HepG2 (cell line): ENCODE results near the gene TEAD4. TPM values are rescaled to one million over a fixed set of nuclear protein-coding genes. Genes with fewer than 3 reads are reported as not detected.

ENCODE experiments used
- CHD2 ChIP-seq: IDR thresholded peaks from 2 replicates; pipeline ENCODE4 v1.6.1; 2011; ENCODE audit warnings: low read depth, low read length, improper control_type of control experiment
- DMTF1 ChIP-seq: sonication (generic); formaldehyde crosslinking; IDR thresholded peaks from 2 replicates; pipeline ENCODE4 v1.4.0; 2020; ENCODE audit warnings: mild to moderate bottlenecking, missing genetic modification reagents
- FOXK1 ChIP-seq: sonication (generic); formaldehyde crosslinking; IDR thresholded peaks from 2 replicates; pipeline ENCODE4 v1.4.0; 2020; ENCODE audit warnings: low read depth, missing genetic modification reagents, borderline replicate concordance
- GABPB1 ChIP-seq: IDR thresholded peaks from 2 replicates; pipeline ENCODE4 v1.6.1; 2016; ENCODE audit warnings: mild to moderate bottlenecking, missing genetic modification reagents, moderate library complexity, missing compliant biosample characterization
- GZF1 ChIP-seq: sonication (generic); formaldehyde crosslinking; IDR thresholded peaks from 2 replicates; pipeline ENCODE4 v1.5.1; 2020; ENCODE audit warnings: mild to moderate bottlenecking, missing genetic modification reagents
- JDP2 ChIP-seq: sonication (generic); formaldehyde crosslinking; IDR thresholded peaks from 2 replicates; pipeline ENCODE4 v1.8.1; 2022; ENCODE audit warnings: missing genetic modification reagents, borderline replicate concordance
- NAIF1 ChIP-seq: sonication (generic); formaldehyde crosslinking; IDR thresholded peaks from 2 replicates; pipeline ENCODE4 v1.5.0; 2020; ENCODE audit warnings: mild to moderate bottlenecking, missing genetic modification reagents, borderline replicate concordance
- NPAS2 ChIP-seq: sonication (generic); formaldehyde crosslinking; IDR thresholded peaks from 2 replicates; pipeline ENCODE4 v1.8.0; 2022; ENCODE audit warnings: mild to moderate bottlenecking, missing genetic modification reagents, borderline replicate concordance
- SIN3B ChIP-seq: fragments of 150-350 bp; IDR thresholded peaks from 2 replicates; pipeline ENCODE4 v1.6.1; 2014; ENCODE audit warnings: low read length
- SMARCE1 ChIP-seq: fragments of 450-650 bp; IDR thresholded peaks from 2 replicates; pipeline ENCODE4 v1.6.1; 2017; ENCODE audit warnings: borderline replicate concordance
- SRSF9 ChIP-seq: fragments of 200-400 bp; formaldehyde crosslinking; IDR thresholded peaks from 2 replicates; pipeline ENCODE4 v1.6.1; 2018; ENCODE audit warnings: borderline replicate concordance, mild to moderate bottlenecking, low read depth, low read length; ENCODE audit not compliant: insufficient read depth, poor library complexity, severe bottlenecking
- ZNF326 ChIP-seq: sonication (generic); formaldehyde crosslinking; IDR thresholded peaks from 2 replicates; pipeline ENCODE4 v1.4.0; 2020; ENCODE audit warnings: missing genetic modification reagents, borderline replicate concordance
- ZNF382 ChIP-seq: sonication (generic); formaldehyde crosslinking; IDR thresholded peaks from 2 replicates; pipeline ENCODE4 v1.5.0; 2020; ENCODE audit warnings: missing genetic modification reagents, mild to moderate bottlenecking, borderline replicate concordance
- ZNF446 ChIP-seq: sonication (generic); formaldehyde crosslinking; IDR thresholded peaks from 2 replicates; pipeline ENCODE4 v1.5.0; 2020; ENCODE audit warnings: mild to moderate bottlenecking, missing genetic modification reagents
- ZNF484 ChIP-seq: sonication (generic); formaldehyde crosslinking; IDR thresholded peaks from 2 replicates; pipeline ENCODE4 v1.5.1; 2020; ENCODE audit warnings: mild to moderate bottlenecking, low read depth, missing genetic modification reagents, borderline replicate concordance
- ZNF567 ChIP-seq: sonication (generic); formaldehyde crosslinking; IDR thresholded peaks from 2 replicates; pipeline ENCODE4 v1.8.1; 2023; ENCODE audit warnings: mild to moderate bottlenecking, missing genetic modification reagents, borderline replicate concordance
- ZNF7 ChIP-seq: IDR thresholded peaks from 2 replicates; pipeline ENCODE4 v1.6.1; 2016; ENCODE audit warnings: missing biosample characterization, missing genetic modification reagents
- ZNF777 ChIP-seq: sonication (generic); formaldehyde crosslinking; IDR thresholded peaks from 2 replicates; pipeline ENCODE4 v1.4.0; 2020; ENCODE audit warnings: missing genetic modification reagents
- polyA plus RNA-seq, 8 experiments: library from polyadenylated mRNA; depleted of rRNA in 3 of 8; stranded (reverse) in 7 of 8; unstranded in 1 of 8; fragments of >200 nt; fragmentation: Illumina TruSeq in 4 of 8; extraction: Trizol in 4 of 8; gene quantifications; 2 replicates each; pipeline versions ENCODE4 v1.2.1 to v1.2.3, GENCODE V29; 2011 to 2016; ENCODE audit warnings: low read depth in 4 of 8, missing spikeins in 1 of 8, mixed read lengths in 1 of 8; ENCODE audit not compliant: insufficient read depth in 1 of 8
- total RNA-seq, 5 experiments: library from RNA; depleted of rRNA; stranded (reverse); fragments of >200 nt; fragmentation: Illumina TruSeq; extraction: Trizol; gene quantifications; 2 replicates each; pipeline ENCODE4 v1.2.3, GENCODE V29; 2016; ENCODE audit warnings: low read depth in 1 of 5
- TF ChIP-seq, protein P1 (sequence below): sonication (generic); formaldehyde crosslinking; IDR thresholded peaks from 2 replicates; pipeline ENCODE4 v1.5.1; 2020; ENCODE audit warnings: mild to moderate bottlenecking, moderate library complexity, missing genetic modification reagents
- TF ChIP-seq, protein P2 (sequence below): sonication (generic); formaldehyde crosslinking; IDR thresholded peaks from 2 replicates; pipeline ENCODE4 v1.4.0; 2020; ENCODE audit warnings: missing genetic modification reagents
- TF ChIP-seq, protein P3 (sequence below): sonication (generic); formaldehyde crosslinking; conservative IDR thresholded peaks from 2 replicates; pipeline ENCODE4 v1.4.0; 2020; ENCODE audit warnings: mild to moderate bottlenecking, missing genetic modification reagents, moderate library complexity

Gene TEAD4
- total and polyA plus RNA-seq, 2 of the 13 experiments (the other 11 are each of a cell fraction or from before 2014, with no cell fraction given) = 45.0 to 69.4 TPM

DNA sequence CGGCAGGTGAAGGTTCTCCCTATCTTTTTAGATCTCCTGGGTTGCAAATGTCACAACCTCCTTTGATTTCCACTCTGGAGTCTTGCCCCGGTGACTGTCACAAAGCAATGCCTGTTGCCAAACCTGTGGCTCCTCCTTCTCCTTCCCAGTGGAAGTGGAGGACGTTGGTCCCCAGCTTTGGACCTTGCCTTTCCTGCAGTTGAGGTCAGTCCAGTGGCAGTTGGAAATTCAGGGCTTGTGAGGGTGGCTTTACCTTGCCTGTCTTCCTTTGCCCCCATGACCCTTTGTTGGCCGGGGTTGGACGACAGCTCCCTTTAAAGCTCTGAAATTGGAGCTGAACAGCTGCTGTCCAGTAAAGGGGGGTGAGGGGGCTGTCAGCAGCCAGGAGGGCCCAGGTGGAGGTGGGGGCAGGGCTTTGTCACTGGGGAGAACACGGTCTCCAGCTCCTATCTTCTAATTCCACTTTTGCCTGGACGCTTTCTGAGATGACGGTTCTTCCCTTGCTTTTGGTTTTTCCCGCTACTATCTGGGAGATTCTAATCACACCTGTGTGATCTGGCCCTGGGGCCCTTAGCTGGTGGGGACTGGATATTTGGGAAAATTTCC, 4.1 kb downstream of the TEAD4 start (continued):
- TF ChIP-seq, protein P1, sequence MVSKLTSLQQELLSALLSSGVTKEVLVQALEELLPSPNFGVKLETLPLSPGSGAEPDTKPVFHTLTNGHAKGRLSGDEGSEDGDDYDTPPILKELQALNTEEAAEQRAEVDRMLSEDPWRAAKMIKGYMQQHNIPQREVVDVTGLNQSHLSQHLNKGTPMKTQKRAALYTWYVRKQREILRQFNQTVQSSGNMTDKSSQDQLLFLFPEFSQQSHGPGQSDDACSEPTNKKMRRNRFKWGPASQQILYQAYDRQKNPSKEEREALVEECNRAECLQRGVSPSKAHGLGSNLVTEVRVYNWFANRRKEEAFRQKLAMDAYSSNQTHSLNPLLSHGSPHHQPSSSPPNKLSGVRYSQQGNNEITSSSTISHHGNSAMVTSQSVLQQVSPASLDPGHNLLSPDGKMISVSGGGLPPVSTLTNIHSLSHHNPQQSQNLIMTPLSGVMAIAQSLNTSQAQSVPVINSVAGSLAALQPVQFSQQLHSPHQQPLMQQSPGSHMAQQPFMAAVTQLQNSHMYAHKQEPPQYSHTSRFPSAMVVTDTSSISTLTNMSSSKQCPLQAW = peak; percentile 55; the same call in 1 of the 2 replicates
- TF ChIP-seq ZNF777 (CRISPR knock-in tag) = peak; percentile 39; the same call in 1 of the 2 replicates
- TF ChIP-seq, protein P2, sequence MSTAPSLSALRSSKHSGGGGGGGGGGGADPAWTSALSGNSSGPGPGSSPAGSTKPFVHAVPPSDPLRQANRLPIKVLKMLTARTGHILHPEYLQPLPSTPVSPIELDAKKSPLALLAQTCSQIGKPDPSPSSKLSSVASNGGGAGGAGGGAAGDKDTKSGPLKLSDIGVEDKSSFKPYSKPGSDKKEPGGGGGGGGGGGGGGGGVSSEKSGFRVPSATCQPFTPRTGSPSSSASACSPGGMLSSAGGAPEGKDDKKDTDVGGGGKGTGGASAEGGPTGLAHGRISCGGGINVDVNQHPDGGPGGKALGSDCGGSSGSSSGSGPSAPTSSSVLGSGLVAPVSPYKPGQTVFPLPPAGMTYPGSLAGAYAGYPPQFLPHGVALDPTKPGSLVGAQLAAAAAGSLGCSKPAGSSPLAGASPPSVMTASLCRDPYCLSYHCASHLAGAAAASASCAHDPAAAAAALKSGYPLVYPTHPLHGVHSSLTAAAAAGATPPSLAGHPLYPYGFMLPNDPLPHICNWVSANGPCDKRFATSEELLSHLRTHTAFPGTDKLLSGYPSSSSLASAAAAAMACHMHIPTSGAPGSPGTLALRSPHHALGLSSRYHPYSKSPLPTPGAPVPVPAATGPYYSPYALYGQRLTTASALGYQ (CRISPR knock-in tag) = peak; percentile 52; the same call in 1 of the 2 replicates
- TF ChIP-seq GZF1 (CRISPR knock-in tag) = no peak
- no peak for TF ChIP-seq CHD2
- TF ChIP-seq ZNF567 (CRISPR knock-in tag) = no peak
- no peak for TF ChIP-seq JDP2 (CRISPR knock-in tag)
- TF ChIP-seq NAIF1 (CRISPR knock-in tag) = no peak
- no peak for TF ChIP-seq SIN3B
- TF ChIP-seq ZNF326 (CRISPR knock-in tag) = no peak
- TF ChIP-seq SRSF9 = no peak
- 0 out of 2 replicates have a peak, but pooled peaks have one; percentile 8 for TF ChIP-seq FOXK1 (CRISPR knock-in tag)
- TF ChIP-seq DMTF1 (CRISPR knock-in tag) = no peak
- TF ChIP-seq ZNF446 = no peak
- TF ChIP-seq, protein P3, sequence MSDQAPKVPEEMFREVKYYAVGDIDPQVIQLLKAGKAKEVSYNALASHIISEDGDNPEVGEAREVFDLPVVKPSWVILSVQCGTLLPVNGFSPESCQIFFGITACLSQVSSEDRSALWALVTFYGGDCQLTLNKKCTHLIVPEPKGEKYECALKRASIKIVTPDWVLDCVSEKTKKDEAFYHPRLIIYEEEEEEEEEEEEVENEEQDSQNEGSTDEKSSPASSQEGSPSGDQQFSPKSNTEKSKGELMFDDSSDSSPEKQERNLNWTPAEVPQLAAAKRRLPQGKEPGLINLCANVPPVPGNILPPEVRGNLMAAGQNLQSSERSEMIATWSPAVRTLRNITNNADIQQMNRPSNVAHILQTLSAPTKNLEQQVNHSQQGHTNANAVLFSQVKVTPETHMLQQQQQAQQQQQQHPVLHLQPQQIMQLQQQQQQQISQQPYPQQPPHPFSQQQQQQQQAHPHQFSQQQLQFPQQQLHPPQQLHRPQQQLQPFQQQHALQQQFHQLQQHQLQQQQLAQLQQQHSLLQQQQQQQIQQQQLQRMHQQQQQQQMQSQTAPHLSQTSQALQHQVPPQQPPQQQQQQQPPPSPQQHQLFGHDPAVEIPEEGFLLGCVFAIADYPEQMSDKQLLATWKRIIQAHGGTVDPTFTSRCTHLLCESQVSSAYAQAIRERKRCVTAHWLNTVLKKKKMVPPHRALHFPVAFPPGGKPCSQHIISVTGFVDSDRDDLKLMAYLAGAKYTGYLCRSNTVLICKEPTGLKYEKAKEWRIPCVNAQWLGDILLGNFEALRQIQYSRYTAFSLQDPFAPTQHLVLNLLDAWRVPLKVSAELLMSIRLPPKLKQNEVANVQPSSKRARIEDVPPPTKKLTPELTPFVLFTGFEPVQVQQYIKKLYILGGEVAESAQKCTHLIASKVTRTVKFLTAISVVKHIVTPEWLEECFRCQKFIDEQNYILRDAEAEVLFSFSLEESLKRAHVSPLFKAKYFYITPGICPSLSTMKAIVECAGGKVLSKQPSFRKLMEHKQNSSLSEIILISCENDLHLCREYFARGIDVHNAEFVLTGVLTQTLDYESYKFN (CRISPR knock-in tag) = peak; percentile 91
- no peak for TF ChIP-seq SMARCE1
- TF ChIP-seq ZNF382 (CRISPR knock-in tag) = no peak
- no peak for TF ChIP-seq ZNF7 (CRISPR knock-in tag)
- no peak for TF ChIP-seq NPAS2 (CRISPR knock-in tag)
- TF ChIP-seq ZNF484 (CRISPR knock-in tag) = no peak
- TF ChIP-seq GABPB1 (CRISPR knock-in tag) = no peak; the same call in 1 of the 2 replicates
